Astrocyte (in vitro differentiated cells and primary cell): Measurements from ENCODE around the gene CTAG1A. TPM values are rescaled to one million over a fixed set of nuclear protein-coding genes. Genes with fewer than 3 reads are reported as not detected.

Experiments
- DNase-seq: peaks from one replicate; pipeline ENCODE4 v3.0.0-alpha.2; 2010; ENCODE audit warnings: low read depth
- FAIRE-seq: peaks from 2 replicates; lab custom pipeline; 2011; peaks lifted over from hg19 to GRCh38; lab: Jason Lieb, UNC
- H2AFZ ChIP-seq: 2 replicates; pipeline ENCODE4 v1.6.0; 2012; ENCODE audit warnings: low read depth, low read length, inconsistent platforms
- H3K27ac ChIP-seq: 2 replicates; pipeline ENCODE4 v1.5.1; 2011; ENCODE audit warnings: low read depth, low read length, inconsistent platforms
- H3K27me3 ChIP-seq: 2 replicates; pipeline ENCODE4 v1.6.0; 2011; ENCODE audit warnings: low read length, inconsistent platforms; ENCODE audit not compliant: insufficient read depth
- H3K36me3 ChIP-seq: 2 replicates; pipeline ENCODE4 v1.5.1; 2011; ENCODE audit warnings: low read length, inconsistent platforms; ENCODE audit not compliant: insufficient read depth
- H3K4me1 ChIP-seq: 2 replicates; pipeline ENCODE4 v1.5.1; 2011; ENCODE audit warnings: low read length, inconsistent platforms; ENCODE audit not compliant: insufficient read depth
- H3K4me2 ChIP-seq: 2 replicates; pipeline ENCODE4 v1.6.0; 2012; ENCODE audit warnings: low read length, inconsistent platforms
- H3K4me3 ChIP-seq: 2 replicates; pipeline ENCODE4 v1.5.1; 2011; ENCODE audit warnings: low read depth, mild to moderate bottlenecking, low read length, inconsistent platforms; ENCODE audit not compliant: insufficient read depth
- H3K79me2 ChIP-seq: 2 replicates; pipeline ENCODE4 v1.6.0; 2012; ENCODE audit warnings: mild to moderate bottlenecking, low read length, inconsistent platforms; ENCODE audit not compliant: insufficient read depth
- H3K9ac ChIP-seq: 2 replicates; pipeline ENCODE4 v1.6.0; 2012; ENCODE audit warnings: mild to moderate bottlenecking, low read length, inconsistent platforms
- H3K9me3 ChIP-seq: 2 replicates; pipeline ENCODE4 v1.5.1; 2012; ENCODE audit warnings: low read depth, mild to moderate bottlenecking, low read length, inconsistent platforms; ENCODE audit not compliant: insufficient read depth
- H4K20me1 ChIP-seq: 2 replicates; pipeline ENCODE4 v1.6.0; 2012; ENCODE audit warnings: low read length, inconsistent platforms; ENCODE audit not compliant: insufficient read depth
- H3K27ac Mint-ChIP-seq: one replicate; pipeline ENCODE4 v1.8.0; 2021; ENCODE audit warnings: mild to moderate bottlenecking, mixed read lengths; ENCODE audit not compliant: unreplicated experiment
- H3K27me3 Mint-ChIP-seq: one replicate; pipeline ENCODE4 v1.8.0; 2021; ENCODE audit warnings: low read depth, mixed read lengths; ENCODE audit not compliant: unreplicated experiment
- H3K36me3 Mint-ChIP-seq: one replicate; pipeline ENCODE4 v1.8.0; 2021; ENCODE audit warnings: low read depth, mixed read lengths; ENCODE audit not compliant: unreplicated experiment
- H3K4me1 Mint-ChIP-seq: one replicate; pipeline ENCODE4 v1.8.0; 2021; ENCODE audit warnings: low read depth, mixed read lengths; ENCODE audit not compliant: unreplicated experiment
- H3K4me3 Mint-ChIP-seq: one replicate; pipeline ENCODE4 v1.8.0; 2021; ENCODE audit warnings: mild to moderate bottlenecking, moderate library complexity, mixed read lengths; ENCODE audit not compliant: unreplicated experiment
- H3K9me3 Mint-ChIP-seq: one replicate; pipeline ENCODE4 v1.8.0; 2021; ENCODE audit warnings: mild to moderate bottlenecking, mixed read lengths; ENCODE audit not compliant: unreplicated experiment
- CTCF ChIP-seq: IDR thresholded peaks from 2 replicates; pipeline ENCODE4 v1.5.1; 2011; ENCODE audit warnings: low read depth, mild to moderate bottlenecking, inconsistent platforms, low read length, moderate library complexity; ENCODE audit not compliant: insufficient read depth
- EZH2 ChIP-seq: IDR thresholded peaks from 2 replicates; pipeline ENCODE4 v1.6.1; 2012; ENCODE audit warnings: mild to moderate bottlenecking, low read length, inconsistent platforms; ENCODE audit not compliant: insufficient read depth
- total RNA-seq: library from RNA; stranded (reverse); gene quantifications from 2 replicates; pipeline ENCODE4 v1.2.1, GENCODE V29; 2021

CTAG1A gene
- total RNA-seq, 1 donor from 2014 or later: not detected

GRCh38 chrX:154602766-154603437 is 18.0 kb downstream of the CTAG1A start:
- Mint-ChIP-seq H3K27ac (no peak overlapping the region), H3K36me3 (no peaks in the 10 kb centered on the region), H3K4me1 (peaks cover 19% of the 10 kb centered on the region), H3K4me3 (no peak overlapping the region), H3K9me3 (no peaks in the 10 kb centered on the region), H3K27me3 (peaks cover 3% of the 10 kb centered on the region)
- TF ChIP-seq CTCF (no peak), EZH2 (no peak)
- H2AFZ ChIP-seq: no peak overlapping the region
- no peaks in the 10 kb centered on the region for H4K20me1 ChIP-seq
- peaks cover 21% of the 10 kb centered on the region for H3K4me1 ChIP-seq
- H3K27ac ChIP-seq: no peak overlapping the region
- no peak for DNase-seq
- H3K4me2 ChIP-seq: no peak overlapping the region
- no peaks in the 10 kb centered on the region for H3K79me2 ChIP-seq
- no peaks in the 10 kb centered on the region for H3K27me3 ChIP-seq
- no peak overlapping the region for H3K4me3 ChIP-seq
- no peaks in the 10 kb centered on the region for H3K36me3 ChIP-seq
- no peaks in the 10 kb centered on the region for H3K9me3 ChIP-seq
- no peak for FAIRE-seq
- H3K9ac ChIP-seq: no peak overlapping the region

- no peaks in the 10 kb centered on the region for H4K20me1 ChIP-seq
- no peak overlapping the region for H3K4me3 ChIP-seq
- Mint-ChIP-seq H3K27me3 (peaks cover 3% of the 10 kb centered on the region), H3K4me3 (no peak overlapping the region), H3K4me1 (peaks cover 17% of the 10 kb centered on the region), H3K36me3 (no peaks in the 10 kb centered on the region), H3K9me3 (no peaks in the 10 kb centered on the region), H3K27ac (no peak overlapping the region)
- H3K27ac ChIP-seq: no peak overlapping the region
- no peak overlapping the region for H2AFZ ChIP-seq
- H3K4me1 ChIP-seq: peaks cover 21% of the 10 kb centered on the region
- FAIRE-seq: peak; percentile 97
- no peaks in the 10 kb centered on the region for H3K36me3 ChIP-seq
- peak overlapping the region; percentile 16 for H3K4me2 ChIP-seq
- TF ChIP-seq CTCF: no peak
- no peak for TF ChIP-seq EZH2
- peak; percentile 72 for DNase-seq
- H3K79me2 ChIP-seq: no peaks in the 10 kb centered on the region
- H3K9me3 ChIP-seq: no peaks in the 10 kb centered on the region
- H3K9ac ChIP-seq: no peak overlapping the region
- no peaks in the 10 kb centered on the region for H3K27me3 ChIP-seq
These were observed 18.8 kb downstream of the CTAG1A start for GRCh38 chrX:154603438-154604430.
